ENCODE results near the gene HMGN2. TPM values are rescaled to one million over a fixed set of nuclear protein-coding genes. Genes with fewer than 3 reads are reported as not detected.

Gene HMGN2
- total RNA-seq (2022; extraction: Qiagen RNA extraction; ENCODE audit: low read depth): 350 to 426 TPM (median 363 TPM) in 5 replicates

GRCh38 chr1:26472320-26472900 lies at the start of gene HMGN2:
HMGN2 (plus strand) TSS chr1:26472440; CDS start chr1:26472613, 173 bp downstream.

GRCh38 chr1:26431979-26432695 lies 40.1 kb upstream of the HMGN2 start, which contains the start of gene DHDDS:
DHDDS (plus strand) TSS chr1:26432321; CDS start chr1:26432946, 625 bp downstream.

Other genes with a start within 250 kb of the HMGN2 start
- 13.6 to 15.5 TPM (median 15.2 TPM) in 5 replicates for gene CEP85, start 238.2 kb upstream of the HMGN2 start, total RNA-seq (2022; extraction: Qiagen RNA extraction; ENCODE audit: low read depth)
- gene SH3BGRL3, start 192.4 kb upstream of the HMGN2 start, total RNA-seq (2022; extraction: Qiagen RNA extraction; ENCODE audit: low read depth): 113 to 158 TPM (median 154 TPM) in 5 replicates
- gene UBXN11, start 165.8 kb upstream of the HMGN2 start, total RNA-seq (2022; extraction: Qiagen RNA extraction; ENCODE audit: low read depth): 12.5 to 18.4 TPM (median 15.7 TPM) in 5 replicates
- not detected in 5 replicates for gene CD52, start 154.5 kb upstream of the HMGN2 start, total RNA-seq (2022; extraction: Qiagen RNA extraction; ENCODE audit: low read depth)
- 1.5 to 2.3 TPM (median 1.7 TPM) in 5 replicates for gene CRYBG2, start 118.3 kb upstream of the HMGN2 start, total RNA-seq (2022; extraction: Qiagen RNA extraction; ENCODE audit: low read depth)
- gene ZNF683, start 99.7 kb upstream of the HMGN2 start, total RNA-seq (2022; extraction: Qiagen RNA extraction; ENCODE audit: low read depth): not detected in 5 replicates
- not detected in 5 replicates for gene LIN28A, start 61.6 kb upstream of the HMGN2 start, total RNA-seq (2022; extraction: Qiagen RNA extraction; ENCODE audit: low read depth)
- 20.8 to 29.8 TPM (median 22.5 TPM) in 5 replicates for gene DHDDS, start 40.1 kb upstream of the HMGN2 start, total RNA-seq (2022; extraction: Qiagen RNA extraction; ENCODE audit: low read depth)
- 13.4 to 18.2 TPM (median 16.6 TPM) in 5 replicates for gene RPS6KA1, start 57.3 kb downstream of the HMGN2 start, total RNA-seq (2022; extraction: Qiagen RNA extraction; ENCODE audit: low read depth)
- gene ARID1A, start 223.6 kb downstream of the HMGN2 start, total RNA-seq (2022; extraction: Qiagen RNA extraction; ENCODE audit: low read depth): 31.2 to 35.2 TPM (median 35.0 TPM) in 5 replicates